ENCODE results near the gene NAT16. TPM values are rescaled to one million over a fixed set of nuclear protein-coding genes. Genes with fewer than 3 reads are reported as not detected.

The NAT16 gene
- not detected for polyA plus RNA-seq (2013, experiment 1 of 2)
- 0.32 TPM for polyA plus RNA-seq (2013, experiment 2 of 2)

- peaks cover 4% of the 10 kb centered on the region; the same call in 1 of the 2 replicates for H3K4me1 ChIP-seq (ENCODE audit: insufficient read depth, low read length)
- no peak within 1 kb of the TSS for H3K27ac ChIP-seq (ENCODE audit: low read depth, low read length)
- H3K9ac ChIP-seq (ENCODE audit: low read depth, low read length), result no peak within 1 kb of the TSS
- H3K9me3 ChIP-seq (ENCODE audit: insufficient read depth, low read depth, low read length), result no peaks in the 10 kb centered on the region
- H3K4me3 ChIP-seq (ENCODE audit: low read length), result peak within 1 kb of the TSS; percentile 58
- no peaks in the 10 kb centered on the region for H3K36me3 ChIP-seq (ENCODE audit: insufficient read depth, low read length)
- 9% methylated on average over 55 of the region's 56 CpGs for WGBS
- peaks cover 61% of the 10 kb centered on the region for H3K27me3 ChIP-seq (ENCODE audit: insufficient read depth, low read length)
Observed at GRCh38 chr7:101180130-101180755, at the start of gene NAT16. NAT16 (minus strand) TSS chr7:101180293; CDS start chr7:101174807, 5,486 bp downstream.

DNA sequence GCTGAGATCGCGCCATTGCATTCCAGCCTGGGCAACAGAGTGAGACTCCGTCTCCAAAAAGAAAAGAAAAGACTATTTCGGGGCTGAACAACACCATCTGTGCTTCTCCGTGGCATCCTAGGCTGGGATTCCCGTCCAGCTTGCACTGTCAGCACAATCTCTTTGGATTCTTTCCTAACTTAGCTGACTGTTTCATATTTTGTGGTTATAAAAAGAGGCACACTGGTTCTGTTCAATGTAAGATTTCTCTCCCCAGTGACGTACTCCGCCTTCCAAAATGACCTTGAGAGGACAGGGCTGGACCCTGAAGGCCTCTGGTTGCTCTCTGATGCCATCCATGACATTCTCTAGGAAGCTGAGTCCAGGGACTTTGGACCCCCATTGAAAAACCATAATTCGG, 46.6 kb upstream of the NAT16 start:
- Histone ChIP-seq H3K9ac (ENCODE audit: low read depth, low read length) (no peak overlapping the region), H3K4me3 (ENCODE audit: low read length) (no peak overlapping the region), H3K27ac (ENCODE audit: low read depth, low read length) (no peak overlapping the region), H3K36me3 (ENCODE audit: insufficient read depth, low read length) (peaks cover 31% of the 10 kb centered on the region), H3K27me3 (ENCODE audit: insufficient read depth, low read length) (no peaks in the 10 kb centered on the region), H3K9me3 (ENCODE audit: insufficient read depth, low read depth, low read length) (no peaks in the 10 kb centered on the region), H3K4me1 (ENCODE audit: insufficient read depth, low read length) (peaks cover 4% of the 10 kb centered on the region)
- 92% methylated on average over 9 of the region's 9 CpGs for WGBS

- Histone ChIP-seq H3K4me3 (ENCODE audit: low read length) (no peak overlapping the region), H3K36me3 (ENCODE audit: insufficient read depth, low read length) (peaks cover 31% of the 10 kb centered on the region), H3K9ac (ENCODE audit: low read depth, low read length) (no peak overlapping the region), H3K9me3 (ENCODE audit: insufficient read depth, low read depth, low read length) (no peaks in the 10 kb centered on the region), H3K27ac (ENCODE audit: low read depth, low read length) (no peak overlapping the region), H3K4me1 (ENCODE audit: insufficient read depth, low read length) (no peaks in the 10 kb centered on the region), H3K27me3 (ENCODE audit: insufficient read depth, low read length) (no peaks in the 10 kb centered on the region)
- WGBS, result 95% methylated on average over 6 of the region's 6 CpGs
Observed at GRCh38 chr7:101225650-101226049, 45.6 kb upstream of the NAT16 start.

GRCh38 chr7:101223528-101223927, 43.4 kb upstream of the NAT16 start:
- 93% methylated on average over 15 of the region's 15 CpGs for WGBS
- peaks cover 31% of the 10 kb centered on the region for H3K36me3 ChIP-seq (ENCODE audit: insufficient read depth, low read length)

DNA sequence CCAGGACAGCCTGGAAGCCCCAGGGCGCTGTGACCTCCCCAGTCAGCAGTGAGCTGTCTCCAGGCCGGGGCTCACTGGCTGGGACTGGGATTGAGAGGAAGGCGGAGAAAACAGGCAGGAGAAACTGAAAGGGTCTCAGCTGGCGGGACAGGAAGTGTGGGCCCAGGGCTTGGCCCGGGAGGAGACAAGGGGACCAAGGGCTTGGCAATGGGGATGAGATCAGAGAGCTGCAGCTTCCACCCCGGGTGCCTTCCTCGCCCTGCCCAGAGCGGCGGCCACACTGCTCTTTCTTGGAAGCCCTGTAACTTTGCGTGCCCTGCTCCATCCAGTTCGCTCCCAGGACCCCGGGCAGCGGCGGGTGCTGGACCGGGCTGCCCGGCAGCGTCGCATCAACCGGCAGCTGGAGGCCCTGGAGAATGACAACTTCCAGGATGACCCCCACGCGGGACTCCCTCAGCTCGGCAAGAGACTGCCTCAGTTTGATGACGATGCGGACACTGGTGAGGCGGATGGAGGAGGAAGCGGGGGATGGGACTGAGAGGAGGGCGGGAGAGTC, 42.3 kb upstream of the NAT16 start:
- Histone ChIP-seq H3K27me3 (ENCODE audit: insufficient read depth, low read length) (no peaks in the 10 kb centered on the region), H3K9ac (ENCODE audit: low read depth, low read length) (no peak overlapping the region), H3K36me3 (ENCODE audit: insufficient read depth, low read length) (peaks cover 26% of the 10 kb centered on the region), H3K9me3 (ENCODE audit: insufficient read depth, low read depth, low read length) (no peaks in the 10 kb centered on the region), H3K4me3 (ENCODE audit: low read length) (no peak overlapping the region), H3K4me1 (ENCODE audit: insufficient read depth, low read length) (no peaks in the 10 kb centered on the region), H3K27ac (ENCODE audit: low read depth, low read length) (no peak overlapping the region)
- WGBS, result 87% methylated on average over 27 of the region's 27 CpGs

More at GRCh38 chr7:101223528-101223927, 43.4 kb upstream of the NAT16 start:
- no peaks in the 10 kb centered on the region for H3K27me3 ChIP-seq (ENCODE audit: insufficient read depth, low read length)
- H3K9ac ChIP-seq (ENCODE audit: low read depth, low read length), result no peak overlapping the region
- no peaks in the 10 kb centered on the region for H3K9me3 ChIP-seq (ENCODE audit: insufficient read depth, low read depth, low read length)
- H3K4me3 ChIP-seq (ENCODE audit: low read length), result no peak overlapping the region
- no peaks in the 10 kb centered on the region for H3K4me1 ChIP-seq (ENCODE audit: insufficient read depth, low read length)
- H3K27ac ChIP-seq (ENCODE audit: low read depth, low read length), result no peak overlapping the region

- H3K27me3 ChIP-seq (ENCODE audit: insufficient read depth, low read length), result no peaks in the 10 kb centered on the region
- H3K27ac ChIP-seq (ENCODE audit: low read depth, low read length), result no peak overlapping the region
- no peak overlapping the region for H3K9ac ChIP-seq (ENCODE audit: low read depth, low read length)
- WGBS, result 95% methylated on average over 5 of the region's 5 CpGs
- H3K4me3 ChIP-seq (ENCODE audit: low read length), result no peak overlapping the region
- H3K9me3 ChIP-seq (ENCODE audit: insufficient read depth, low read depth, low read length), result no peaks in the 10 kb centered on the region
- H3K36me3 ChIP-seq (ENCODE audit: insufficient read depth, low read length), result peaks cover 23% of the 10 kb centered on the region
- peaks cover 5% of the 10 kb centered on the region; the same call in 1 of the 2 replicates for H3K4me1 ChIP-seq (ENCODE audit: insufficient read depth, low read length)
Observed at GRCh38 chr7:101220295-101220694, 40.2 kb upstream of the NAT16 start.

DNA sequence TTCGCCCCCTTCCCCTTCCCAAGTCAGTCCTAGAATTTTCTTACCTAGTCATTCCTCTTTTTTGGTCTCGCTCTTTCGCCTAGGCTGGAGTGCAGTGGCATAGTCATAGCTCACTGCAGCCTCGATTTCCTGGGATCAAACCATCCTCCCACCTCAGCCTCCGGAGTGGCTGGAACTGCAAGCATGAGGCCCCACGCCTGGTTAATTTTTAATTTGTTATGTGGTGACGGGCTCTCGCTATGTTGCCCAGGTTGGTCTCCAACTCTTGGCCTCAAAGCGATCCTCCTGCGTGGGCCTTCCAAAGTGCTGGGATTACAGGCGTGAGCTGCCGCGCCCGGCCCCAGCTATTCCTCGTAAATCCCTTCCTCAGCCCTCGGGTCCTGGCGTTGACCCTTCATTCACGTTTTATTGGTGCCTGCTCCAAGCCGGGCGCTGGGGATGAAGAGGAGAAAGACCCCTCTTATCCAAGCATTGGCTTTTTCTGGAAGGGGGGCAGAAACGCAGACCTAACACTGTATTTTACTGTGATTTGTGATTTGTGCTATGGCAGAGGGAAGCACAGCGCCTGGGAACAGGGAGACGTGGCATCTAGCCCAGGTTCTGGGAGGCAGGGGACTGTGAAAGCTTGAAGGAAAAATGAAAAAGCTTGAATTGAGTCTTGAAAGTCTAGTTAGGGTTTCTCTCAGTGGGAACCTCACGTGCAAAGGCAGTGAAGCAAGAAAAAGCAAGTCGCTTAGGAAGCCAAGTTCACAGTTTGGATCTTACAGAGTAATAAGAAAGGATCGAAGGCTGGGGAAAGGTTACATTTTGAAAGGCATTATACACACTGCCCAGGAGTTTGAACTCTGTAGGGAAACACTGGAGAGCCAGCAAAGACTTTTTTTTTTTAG, 38.4 kb upstream of the NAT16 start:
- no peaks in the 10 kb centered on the region for H3K27me3 ChIP-seq (ENCODE audit: insufficient read depth, low read length)
- peaks cover 12% of the 10 kb centered on the region for H3K36me3 ChIP-seq (ENCODE audit: insufficient read depth, low read length)
- 13% methylated on average over 25 of the region's 26 CpGs for WGBS
- peak overlapping the region; percentile 60 for H3K9ac ChIP-seq (ENCODE audit: low read depth, low read length)
- peak overlapping the region; percentile 29; the same call in 1 of the 2 replicates for H3K27ac ChIP-seq (ENCODE audit: low read depth, low read length)
- H3K4me3 ChIP-seq (ENCODE audit: low read length), result peak overlapping the region; percentile 80
- H3K4me1 ChIP-seq (ENCODE audit: insufficient read depth, low read length), result peaks cover 5% of the 10 kb centered on the region; the same call in 1 of the 2 replicates
- no peaks in the 10 kb centered on the region for H3K9me3 ChIP-seq (ENCODE audit: insufficient read depth, low read depth, low read length)

DNA sequence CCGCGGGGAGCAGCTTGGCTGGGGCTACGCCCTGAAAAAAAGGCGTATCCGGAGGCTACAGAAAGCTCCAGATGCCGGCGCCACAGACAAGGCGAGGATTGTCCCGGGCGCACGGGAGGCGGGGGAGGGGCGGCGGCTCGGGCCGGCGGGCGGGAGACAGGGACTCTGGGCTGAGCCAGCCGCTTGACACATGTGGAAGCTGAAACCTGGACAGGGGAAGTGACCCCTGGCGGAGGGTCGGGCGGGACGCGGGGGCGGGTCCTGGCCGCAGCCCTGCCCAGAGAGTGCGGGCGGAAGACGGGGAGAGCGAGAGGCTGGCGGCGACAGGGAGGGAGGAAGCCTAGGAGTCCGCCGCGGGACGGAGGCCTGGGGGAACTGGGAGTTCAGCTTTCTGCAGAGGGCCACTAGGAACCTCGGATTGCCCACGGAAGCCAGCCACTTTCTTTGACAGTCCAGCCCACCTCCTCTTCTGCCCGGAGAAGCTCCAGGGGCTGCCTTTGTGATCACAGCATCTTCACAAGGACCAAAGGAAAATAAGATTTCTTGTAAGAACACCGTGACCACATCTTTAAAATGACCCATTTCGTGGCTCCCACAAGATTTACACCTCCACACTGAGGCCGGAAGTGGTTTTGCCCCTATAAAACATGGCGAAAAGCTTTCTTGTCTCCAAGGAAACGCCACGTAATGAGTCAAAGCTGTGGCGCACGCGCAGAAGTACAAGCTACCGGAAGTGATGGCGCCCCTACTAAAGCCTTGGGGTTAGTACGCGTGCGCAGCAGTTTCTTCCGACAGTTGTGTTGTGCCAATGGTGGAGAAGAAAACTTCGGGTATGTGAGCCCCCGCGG, 37.5 kb upstream of the NAT16 start, which contains the start of the genes PLOD3 and ZNHIT1:
PLOD3 (minus strand) TSS at position 194 of the 848 bp plus-strand sequence. CDS start 307 bp downstream, outside the sequence.
ZNHIT1 (plus strand) TSS at position 778 of the 848 bp plus-strand sequence; CDS start at position 809, 31 bp downstream.
- peaks cover 5% of the 10 kb centered on the region; the same call in 1 of the 2 replicates for H3K4me1 ChIP-seq (ENCODE audit: insufficient read depth, low read length)
- peaks cover 12% of the 10 kb centered on the region for H3K36me3 ChIP-seq (ENCODE audit: insufficient read depth, low read length)
- H3K27me3 ChIP-seq (ENCODE audit: insufficient read depth, low read length), result no peaks in the 10 kb centered on the region
- peak within 1 kb of the TSS; percentile 69 for H3K9ac ChIP-seq (ENCODE audit: low read depth, low read length)
- H3K4me3 ChIP-seq (ENCODE audit: low read length), result peak within 1 kb of the TSS; percentile 80
- H3K9me3 ChIP-seq (ENCODE audit: insufficient read depth, low read depth, low read length), result no peaks in the 10 kb centered on the region
- under 1% methylated on average over 57 of the region's 57 CpGs for WGBS
- H3K27ac ChIP-seq (ENCODE audit: low read depth, low read length), result peak within 1 kb of the TSS; percentile 96

- H3K27ac ChIP-seq (ENCODE audit: low read depth, low read length), result peak overlapping the region; percentile 96; the same call in 1 of the 2 replicates
- under 1% methylated on average over 34 of the region's 34 CpGs for WGBS
- H3K4me3 ChIP-seq (ENCODE audit: low read length), result peak overlapping the region; percentile 80
- H3K36me3 ChIP-seq (ENCODE audit: insufficient read depth, low read length), result peaks cover 14% of the 10 kb centered on the region
- peaks cover 5% of the 10 kb centered on the region; the same call in 1 of the 2 replicates for H3K4me1 ChIP-seq (ENCODE audit: insufficient read depth, low read length)
- peak overlapping the region; percentile 68 for H3K9ac ChIP-seq (ENCODE audit: low read depth, low read length)
- no peaks in the 10 kb centered on the region for H3K9me3 ChIP-seq (ENCODE audit: insufficient read depth, low read depth, low read length)
- no peaks in the 10 kb centered on the region for H3K27me3 ChIP-seq (ENCODE audit: insufficient read depth, low read length)
Observed at GRCh38 chr7:101216860-101217387, 36.8 kb upstream of the NAT16 start.
